Nephron (organoid): ENCODE data around the gene GABPB1.

Experiments
- H3K27ac Mint-ChIP-seq, 3 experiments: 2 replicates each; pipeline ENCODE4 v1.8.0; 2020; ENCODE audit warnings: mixed read lengths in 3 of 3, mild to moderate bottlenecking in 2 of 3, moderate library complexity in 1 of 3
- H3K27me3 Mint-ChIP-seq: 2 replicates; pipeline ENCODE4 v1.8.0; 2021; ENCODE audit warnings: low read depth, mild to moderate bottlenecking, moderate library complexity, mixed read lengths
- H3K36me3 Mint-ChIP-seq: 2 replicates; pipeline ENCODE4 v1.8.0; 2020; ENCODE audit warnings: low read depth, mixed read lengths
- H3K4me1 Mint-ChIP-seq: 2 replicates; pipeline ENCODE4 v1.8.0; 2020; ENCODE audit warnings: mixed read lengths
- H3K4me3 Mint-ChIP-seq, 3 experiments: 2 replicates each; pipeline ENCODE4 v1.8.0; 2020; ENCODE audit warnings: mild to moderate bottlenecking in 3 of 3, mixed read lengths in 3 of 3, moderate library complexity in 2 of 3
- H3K9me3 Mint-ChIP-seq: 2 replicates; pipeline ENCODE4 v1.8.0; 2020; ENCODE audit warnings: mixed read lengths
- TF ChIP-seq, protein P1 (sequence below), 3 experiments: fragments of 200-600 bp; sonication (generic); IDR thresholded peaks; one replicate each; pipeline ENCODE4 v1.5.0; 2021; ENCODE audit warnings: antibody characterized with exemption in 3 of 3; ENCODE audit not compliant: unreplicated experiment in 3 of 3

The GABPB1 gene

DNA sequence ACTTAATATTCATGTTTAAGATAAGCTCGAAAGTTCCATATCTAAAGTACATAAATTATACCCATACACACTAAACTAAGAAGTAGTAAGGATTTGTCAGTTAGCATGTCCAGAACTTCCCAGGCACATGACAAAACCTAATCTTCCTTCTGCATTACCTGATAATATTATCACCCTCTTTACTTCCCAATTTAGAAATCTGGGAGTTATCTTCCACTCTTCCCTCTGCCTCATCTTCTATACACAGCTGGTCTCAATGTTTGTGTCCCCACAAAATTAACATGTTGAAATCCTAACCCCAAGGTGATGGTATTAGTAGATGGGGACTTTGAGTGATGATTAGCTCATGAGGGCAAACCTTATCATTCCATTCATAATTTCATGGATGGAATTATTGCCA is 15.3 kb downstream of the GABPB1 start:
- H3K9me3 Mint-ChIP-seq: no peaks in the 10 kb centered on the region
- no peak overlapping the region for H3K4me3 Mint-ChIP-seq
- H3K4me1 Mint-ChIP-seq: no peaks in the 10 kb centered on the region
- TF ChIP-seq, protein P1, sequence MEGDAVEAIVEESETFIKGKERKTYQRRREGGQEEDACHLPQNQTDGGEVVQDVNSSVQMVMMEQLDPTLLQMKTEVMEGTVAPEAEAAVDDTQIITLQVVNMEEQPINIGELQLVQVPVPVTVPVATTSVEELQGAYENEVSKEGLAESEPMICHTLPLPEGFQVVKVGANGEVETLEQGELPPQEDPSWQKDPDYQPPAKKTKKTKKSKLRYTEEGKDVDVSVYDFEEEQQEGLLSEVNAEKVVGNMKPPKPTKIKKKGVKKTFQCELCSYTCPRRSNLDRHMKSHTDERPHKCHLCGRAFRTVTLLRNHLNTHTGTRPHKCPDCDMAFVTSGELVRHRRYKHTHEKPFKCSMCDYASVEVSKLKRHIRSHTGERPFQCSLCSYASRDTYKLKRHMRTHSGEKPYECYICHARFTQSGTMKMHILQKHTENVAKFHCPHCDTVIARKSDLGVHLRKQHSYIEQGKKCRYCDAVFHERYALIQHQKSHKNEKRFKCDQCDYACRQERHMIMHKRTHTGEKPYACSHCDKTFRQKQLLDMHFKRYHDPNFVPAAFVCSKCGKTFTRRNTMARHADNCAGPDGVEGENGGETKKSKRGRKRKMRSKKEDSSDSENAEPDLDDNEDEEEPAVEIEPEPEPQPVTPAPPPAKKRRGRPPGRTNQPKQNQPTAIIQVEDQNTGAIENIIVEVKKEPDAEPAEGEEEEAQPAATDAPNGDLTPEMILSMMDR (IDR thresholded peaks at IDR 0.05; ENCODE audit: unreplicated experiment in 3 of 3): no peak
- peaks cover 13% of the 10 kb centered on the region for H3K36me3 Mint-ChIP-seq
- H3K27ac Mint-ChIP-seq: no peak overlapping the region
- no peaks in the 10 kb centered on the region for H3K27me3 Mint-ChIP-seq

DNA sequence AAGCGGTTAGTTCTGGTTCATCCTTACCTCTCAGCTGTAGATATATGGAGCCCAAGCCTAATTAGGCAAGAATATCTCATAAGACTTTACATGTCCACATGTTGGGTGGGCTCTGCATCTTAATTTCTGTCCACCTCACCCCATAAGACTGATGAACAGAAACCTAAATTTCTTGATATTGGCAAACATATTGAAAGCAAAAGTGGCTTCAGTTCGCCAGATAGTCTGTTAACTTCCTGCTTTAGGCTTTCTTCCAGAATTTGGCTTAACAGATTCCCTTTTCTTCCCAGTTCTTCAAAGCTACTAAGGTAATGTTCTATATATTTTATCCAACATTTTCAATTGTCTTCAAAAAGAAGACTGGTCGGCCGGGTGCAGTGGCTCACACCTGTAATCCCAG is 19.7 kb downstream of the GABPB1 start:
- Mint-ChIP-seq H3K4me3 (no peak overlapping the region), H3K27me3 (no peaks in the 10 kb centered on the region), H3K27ac (no peak overlapping the region), H3K4me1 (no peaks in the 10 kb centered on the region), H3K9me3 (no peaks in the 10 kb centered on the region), H3K36me3 (peaks cover 9% of the 10 kb centered on the region)
- TF ChIP-seq, protein P1 (IDR thresholded peaks at IDR 0.05; ENCODE audit: unreplicated experiment in 3 of 3): no peak

DNA sequence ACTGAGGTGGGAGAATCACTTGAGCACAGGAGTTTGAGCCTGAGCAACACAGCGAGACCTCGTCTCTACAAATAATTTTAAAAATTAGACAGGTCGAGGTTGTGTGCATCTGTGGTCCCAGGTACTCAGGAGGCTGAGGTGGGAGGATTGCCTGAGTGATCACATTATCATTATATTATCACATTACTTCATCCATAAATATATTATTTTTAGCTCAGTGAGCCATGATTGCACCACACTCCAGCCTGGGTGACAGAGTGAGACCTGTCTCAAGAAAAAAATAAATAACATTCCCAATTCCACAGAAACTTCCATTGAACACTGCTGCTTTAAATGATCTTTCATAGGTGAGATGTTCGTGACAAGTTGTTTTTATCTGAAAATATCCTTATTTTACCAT is 21.8 kb downstream of the GABPB1 start:
- Mint-ChIP-seq H3K27me3 (no peaks in the 10 kb centered on the region), H3K36me3 (no peaks in the 10 kb centered on the region), H3K27ac (no peak overlapping the region), H3K4me3 (no peak overlapping the region), H3K9me3 (no peaks in the 10 kb centered on the region), H3K4me1 (no peaks in the 10 kb centered on the region)
- TF ChIP-seq, protein P1 (IDR thresholded peaks at IDR 0.05; ENCODE audit: unreplicated experiment in 3 of 3): no peak

DNA sequence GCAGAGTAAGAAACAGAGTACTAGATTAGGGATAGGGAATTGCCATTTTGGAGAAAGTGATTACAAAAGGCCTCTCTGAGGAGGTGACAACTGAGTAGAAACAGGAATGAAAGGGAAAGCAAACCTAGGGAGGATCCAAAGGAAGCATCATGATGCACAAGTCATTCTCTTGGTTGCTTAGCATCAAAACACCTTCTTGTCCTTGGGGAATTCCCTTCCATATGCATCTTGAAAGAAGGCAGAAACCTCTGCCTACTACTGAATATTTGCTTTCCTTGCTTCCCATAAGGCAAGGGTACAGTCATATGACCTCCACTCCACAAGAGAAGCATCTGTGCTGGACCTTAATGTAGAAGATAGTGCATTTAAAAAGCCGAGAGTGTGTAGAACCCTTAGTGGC is 24.1 kb downstream of the GABPB1 start:
- Mint-ChIP-seq H3K4me3 (no peak overlapping the region), H3K27ac (no peak overlapping the region), H3K9me3 (no peaks in the 10 kb centered on the region), H3K36me3 (no peaks in the 10 kb centered on the region), H3K27me3 (no peaks in the 10 kb centered on the region), H3K4me1 (no peaks in the 10 kb centered on the region)
- TF ChIP-seq, protein P1 (IDR thresholded peaks at IDR 0.05; ENCODE audit: unreplicated experiment in 3 of 3): no peak

DNA sequence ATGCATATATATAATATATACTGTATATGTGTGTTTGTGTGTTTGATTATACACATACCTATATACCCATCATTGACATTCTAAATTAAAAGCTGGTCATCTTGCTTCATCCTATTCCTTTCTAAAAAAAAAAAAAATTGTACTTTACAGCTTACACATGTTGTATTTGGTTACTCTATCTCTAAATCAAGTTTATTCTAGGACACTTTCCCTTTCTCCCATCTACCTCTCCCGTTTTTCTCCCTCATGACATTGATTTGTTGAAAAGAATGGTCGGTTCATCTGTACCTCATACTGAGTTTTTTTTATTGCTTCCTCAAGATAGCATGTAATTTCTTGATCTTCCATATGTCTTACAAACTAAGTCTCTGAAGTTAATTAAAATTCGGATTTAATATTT is 26.9 kb downstream of the GABPB1 start:
- Mint-ChIP-seq H3K4me3 (no peak overlapping the region), H3K27ac (no peak overlapping the region), H3K27me3 (no peaks in the 10 kb centered on the region), H3K9me3 (no peaks in the 10 kb centered on the region), H3K36me3 (peaks cover 4% of the 10 kb centered on the region), H3K4me1 (no peaks in the 10 kb centered on the region)
- TF ChIP-seq, protein P1 (IDR thresholded peaks at IDR 0.05; ENCODE audit: unreplicated experiment in 3 of 3): no peak

DNA sequence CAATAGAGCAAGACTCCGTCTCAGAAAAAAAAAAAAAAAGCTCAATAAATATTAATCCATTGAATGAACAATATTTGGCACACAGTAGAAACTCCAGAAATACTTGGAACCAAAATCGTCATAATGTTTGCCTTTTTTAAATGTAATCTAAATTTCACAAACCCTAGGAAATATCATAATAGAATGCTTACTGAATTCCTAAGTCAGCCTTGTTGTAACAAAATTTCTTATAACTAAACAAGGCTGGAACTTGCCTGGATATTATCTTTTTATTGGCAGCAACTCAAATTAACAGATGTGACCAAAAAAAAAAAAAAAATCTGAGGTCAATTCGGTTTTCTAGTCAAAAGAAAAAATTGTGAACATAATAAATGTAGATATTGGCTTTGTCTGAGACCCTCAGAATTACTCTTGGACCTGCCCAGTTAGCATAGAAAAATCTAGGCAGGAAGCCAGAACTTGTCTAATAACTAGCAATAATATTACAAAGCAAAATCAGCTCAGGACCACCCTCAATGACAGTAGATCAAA is 33.3 kb downstream of the GABPB1 start:
- TF ChIP-seq, protein P1 (IDR thresholded peaks at IDR 0.05; ENCODE audit: unreplicated experiment in 3 of 3): no peak
- Mint-ChIP-seq H3K27me3 (no peaks in the 10 kb centered on the region), H3K9me3 (no peaks in the 10 kb centered on the region), H3K36me3 (peaks cover 4% of the 10 kb centered on the region), H3K27ac (peak overlapping the region in 1 of 3 experiments; percentile 67), H3K4me3 (no peak overlapping the region), H3K4me1 (peaks cover 9% of the 10 kb centered on the region)
